Sigmoid colon (tissue), 7 donors: Measurements from ENCODE around the gene C19orf12. TPM values are rescaled to one million over a fixed set of nuclear protein-coding genes. Genes with fewer than 3 reads are reported as not detected.

Experiments used
- DNase-seq: peaks from one replicate; pipeline ENCODE4 v3.0.0-alpha.2; 2019
- H3K27ac ChIP-seq, 4 donors: fragments of 200-600 bp; sonication (generic); one replicate each; pipeline ENCODE4 v1.5.1; 2016 to 2019; ENCODE audit warnings: mild to moderate bottlenecking in 1 of 4
- H3K27me3 ChIP-seq, 3 donors: fragments of 200-600 bp; sonication (generic); one replicate each; pipeline ENCODE4 v1.5.1; 2019; ENCODE audit warnings: mild to moderate bottlenecking in 1 of 3
- H3K36me3 ChIP-seq, 4 donors: fragments of 200-600 bp; sonication (generic); one replicate each; pipeline ENCODE4 v1.5.1; 2016 to 2019
- H3K4me1 ChIP-seq, 4 donors: fragments of 200-600 bp; sonication (generic); one replicate each; pipeline ENCODE4 v1.5.1; 2017 to 2019
- H3K4me3 ChIP-seq, 4 donors: fragments of 200-600 bp; sonication (generic); one replicate each; pipeline ENCODE4 v1.5.1; 2017 to 2019; ENCODE audit warnings: mild to moderate bottlenecking in 2 of 4, moderate library complexity in 1 of 4
- H3K9me3 ChIP-seq, 4 donors: fragments of 200-600 bp in 3 of 4; sonication (generic) in 3 of 4; one replicate each; pipeline versions ENCODE4 v1.5.1 to v1.6.1; 2013 to 2019
- EP300 ChIP-seq, 4 donors: sonication (generic); formaldehyde crosslinking; IDR thresholded peaks; one replicate each; pipeline ENCODE4 v1.6.1; 2017; ENCODE audit warnings: antibody characterized with exemption in 4 of 4
- POLR2A ChIP-seq, 2 donors: fragments of 450-650 bp; IDR thresholded peaks; one replicate each; pipeline ENCODE4 v1.6.1; 2016; ENCODE audit warnings: antibody characterized with exemption in 2 of 2, mild to moderate bottlenecking in 2 of 2, moderate library complexity in 2 of 2
- POLR2AphosphoS5 ChIP-seq, 4 donors: sonication (generic); formaldehyde crosslinking; IDR thresholded peaks; one replicate each; pipeline ENCODE4 v1.6.1; 2017; ENCODE audit warnings: antibody characterized with exemption in 4 of 4
- WGBS, 2 donors: extraction: QIAGEN DNeasy Blood & Tissue Kit; methylation state at CpG; one replicate each; pipeline ENCODE4 v1.1.7; 2013; 5-methylcytosine and 5-hydroxymethylcytosine counted together
- intact Hi-C: fragments of 100-400 bp; cut with DNase I; formaldehyde crosslinking; loops from one replicate; pipeline ENCODE4 v1.15.1; 2023
- polyA plus RNA-seq, 3 donors: library from polyadenylated mRNA; stranded (reverse); fragments of 200-250 nt; gene quantifications; one replicate each; pipeline ENCODE4 v1.2.3, GENCODE V29; 2013
- total RNA-seq, 4 donors: library from RNA; depleted of rRNA; stranded (reverse); fragments of >200 nt; gene quantifications; one replicate each; pipeline ENCODE4 v1.1.0, GENCODE V29; 2016
- TF ChIP-seq, protein P1 (sequence below), 4 experiments: fragments of 450-650 bp in 3 of 4; fragments of 200-600 bp in 1 of 4; IDR thresholded peaks; one replicate each; pipeline ENCODE4 v1.5.1; 2016 to 2019; ENCODE audit warnings: antibody characterized with exemption in 4 of 4, mild to moderate bottlenecking in 3 of 4, moderate library complexity in 2 of 4
- donor health status: healthy with polysubstance abuse.
- donor health status: Bipolar disorder and iron deficiency.
- donor health status: healthy.

The C19orf12 gene
- total and polyA plus RNA-seq, 7 donors = 13.2 to 36.0 (median 32.1) TPM

DNA sequence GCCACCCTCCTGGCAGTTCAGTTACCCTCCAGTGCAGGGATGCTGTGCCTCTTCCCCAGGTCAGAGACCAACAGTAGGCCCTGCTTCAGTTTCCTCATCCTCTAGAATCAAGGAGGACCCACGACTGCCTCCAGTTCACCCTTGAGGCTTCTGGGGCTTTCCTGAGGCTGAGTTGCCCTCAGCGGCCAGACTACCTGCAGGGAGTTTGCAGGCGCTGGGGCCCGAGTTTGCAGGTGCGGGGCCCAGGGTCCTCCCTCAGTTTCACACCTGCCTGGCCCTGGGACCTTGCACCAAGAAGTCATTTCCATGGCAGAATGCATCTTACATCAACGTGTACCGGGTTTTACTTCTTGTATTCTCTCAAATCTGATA lies 38.9 kb upstream of the C19orf12 start:
- no peak overlapping the region for H3K4me3 ChIP-seq
- intact Hi-C loops = no loop called here
- no peaks in the 10 kb centered on the region for H3K9me3 ChIP-seq
- H3K27ac ChIP-seq = no peak overlapping the region
- H3K36me3 ChIP-seq = no peaks in the 10 kb centered on the region
- peaks cover 0 to 10% (median 0%) of the 10 kb centered on the region in 3 donors for H3K27me3 ChIP-seq
- 75 to 83% methylated on average over 7 of the region's 7 CpGs for WGBS, 2 donors
- no peaks in the 10 kb centered on the region for H3K4me1 ChIP-seq
- DNase-seq = no peak
- TF ChIP-seq EP300 (IDR thresholded peaks at IDR 0.05) (no peak), POLR2A (IDR thresholded peaks at IDR 0.05) (no peak), POLR2AphosphoS5 (IDR thresholded peaks at IDR 0.05) (no peak)
- TF ChIP-seq, protein P1, sequence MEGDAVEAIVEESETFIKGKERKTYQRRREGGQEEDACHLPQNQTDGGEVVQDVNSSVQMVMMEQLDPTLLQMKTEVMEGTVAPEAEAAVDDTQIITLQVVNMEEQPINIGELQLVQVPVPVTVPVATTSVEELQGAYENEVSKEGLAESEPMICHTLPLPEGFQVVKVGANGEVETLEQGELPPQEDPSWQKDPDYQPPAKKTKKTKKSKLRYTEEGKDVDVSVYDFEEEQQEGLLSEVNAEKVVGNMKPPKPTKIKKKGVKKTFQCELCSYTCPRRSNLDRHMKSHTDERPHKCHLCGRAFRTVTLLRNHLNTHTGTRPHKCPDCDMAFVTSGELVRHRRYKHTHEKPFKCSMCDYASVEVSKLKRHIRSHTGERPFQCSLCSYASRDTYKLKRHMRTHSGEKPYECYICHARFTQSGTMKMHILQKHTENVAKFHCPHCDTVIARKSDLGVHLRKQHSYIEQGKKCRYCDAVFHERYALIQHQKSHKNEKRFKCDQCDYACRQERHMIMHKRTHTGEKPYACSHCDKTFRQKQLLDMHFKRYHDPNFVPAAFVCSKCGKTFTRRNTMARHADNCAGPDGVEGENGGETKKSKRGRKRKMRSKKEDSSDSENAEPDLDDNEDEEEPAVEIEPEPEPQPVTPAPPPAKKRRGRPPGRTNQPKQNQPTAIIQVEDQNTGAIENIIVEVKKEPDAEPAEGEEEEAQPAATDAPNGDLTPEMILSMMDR (IDR thresholded peaks at IDR 0.05) = no peak

DNA sequence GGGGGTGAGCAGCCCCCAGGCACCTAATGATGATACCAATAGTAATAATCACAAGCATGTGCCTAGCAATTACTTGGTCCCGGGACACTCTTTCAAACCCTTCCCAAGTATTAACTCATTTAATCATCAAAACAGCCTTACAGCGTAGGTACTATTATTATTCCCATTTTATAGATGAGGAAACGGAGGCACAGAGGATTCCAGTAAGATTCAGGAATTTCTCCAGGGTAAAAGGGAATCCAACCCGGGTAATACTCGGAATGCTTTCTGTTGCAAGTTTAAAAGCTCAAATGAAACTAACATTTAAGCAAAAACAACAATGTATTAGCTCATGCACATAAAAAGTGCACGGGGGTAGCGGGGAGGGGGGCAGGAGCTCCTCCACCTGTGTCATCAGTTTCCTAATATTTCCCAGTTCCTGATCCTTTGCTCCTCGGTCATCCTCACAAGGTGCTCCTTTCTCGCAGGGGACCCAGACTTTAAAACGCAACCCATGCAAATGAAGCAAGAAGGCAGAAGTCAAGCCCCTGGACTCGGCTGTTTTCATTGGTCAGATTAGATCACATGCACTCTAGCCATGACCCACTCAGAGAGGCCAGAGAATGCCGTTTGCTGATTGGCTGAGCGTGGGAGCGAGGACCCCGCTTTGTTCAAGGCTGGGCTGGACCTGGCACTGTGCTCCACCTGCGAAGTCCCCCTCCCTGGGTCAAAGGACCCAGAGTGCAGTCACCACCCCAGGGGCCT lies 38.3 kb upstream of the C19orf12 start:
- WGBS, 2 donors = 87 to 92% methylated on average over 16 of the region's 16 CpGs
- no peak for TF ChIP-seq EP300 (IDR thresholded peaks at IDR 0.05)
- TF ChIP-seq, protein P1 (IDR thresholded peaks at IDR 0.05) = no peak
- TF ChIP-seq POLR2AphosphoS5 (IDR thresholded peaks at IDR 0.05) = no peak

DNA sequence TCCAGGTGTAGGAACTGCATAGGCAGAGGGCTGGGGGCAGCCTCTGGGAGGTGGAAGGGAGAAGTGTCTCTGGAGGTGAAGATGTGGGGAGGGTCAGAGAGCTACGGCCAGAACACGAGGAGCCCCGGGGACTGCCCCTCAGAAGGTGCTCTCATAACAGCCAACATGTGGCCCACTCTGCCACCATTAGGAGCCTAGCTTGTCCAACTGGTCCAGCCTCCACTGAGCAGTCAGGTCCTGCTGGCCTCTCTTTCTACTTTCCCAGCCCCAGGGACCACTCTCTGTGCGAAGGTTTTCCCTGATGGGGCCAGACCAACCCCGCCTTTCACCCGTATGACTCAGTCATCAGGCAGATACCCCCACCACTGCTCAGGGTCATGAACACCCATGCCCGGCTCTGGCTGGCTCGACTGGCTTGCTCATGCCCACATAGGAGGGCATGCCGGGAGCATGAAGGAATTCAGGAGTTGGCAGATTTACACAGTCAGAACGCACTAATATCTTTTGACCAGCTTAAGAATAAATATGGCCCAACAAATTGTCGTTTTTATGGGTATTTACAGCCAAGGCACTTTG lies 37.5 kb upstream of the C19orf12 start:
- DNase-seq = no peak
- Histone ChIP-seq H3K4me3 (no peak overlapping the region), H3K27me3 (peaks cover 0 to 10% (median 0%) of the 10 kb centered on the region in 3 donors), H3K36me3 (no peaks in the 10 kb centered on the region), H3K4me1 (no peaks in the 10 kb centered on the region), H3K9me3 (no peaks in the 10 kb centered on the region), H3K27ac (no peak overlapping the region)
- intact Hi-C loops = no loop called here
- WGBS, 2 donors = 70 to 79% methylated on average over 11 of the region's 11 CpGs
- TF ChIP-seq, protein P1 (IDR thresholded peaks at IDR 0.05) = no peak

More for the DNA sequence above, 38.3 kb upstream of the C19orf12 start:
- no peak overlapping the region for H3K4me3 ChIP-seq
- peaks cover 0 to 10% (median 0%) of the 10 kb centered on the region in 3 donors for H3K27me3 ChIP-seq
- H3K9me3 ChIP-seq = no peaks in the 10 kb centered on the region
- H3K27ac ChIP-seq = no peak overlapping the region
- H3K4me1 ChIP-seq = no peaks in the 10 kb centered on the region
- intact Hi-C loops = no loop called here
- no peak for DNase-seq
- no peaks in the 10 kb centered on the region for H3K36me3 ChIP-seq

DNA sequence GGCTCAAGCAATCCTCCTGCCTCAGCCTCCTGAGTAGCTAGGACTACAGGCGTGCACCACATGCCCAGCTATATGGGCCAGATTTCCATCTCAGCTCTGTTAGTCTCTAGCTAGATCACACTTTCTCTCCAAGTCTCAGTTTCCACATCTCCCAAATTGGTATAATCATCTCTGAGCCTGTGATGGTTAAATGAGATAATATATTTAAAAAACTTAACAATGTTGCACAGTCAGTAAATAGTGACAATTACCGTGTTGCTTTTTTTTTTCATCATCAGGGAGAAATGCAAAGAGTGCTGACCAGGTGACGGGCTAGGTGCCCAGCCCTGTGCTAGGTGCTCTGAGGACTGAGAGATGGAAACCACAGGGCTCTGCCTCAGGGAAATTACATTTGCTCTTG lies 36.9 kb upstream of the C19orf12 start:
- intact Hi-C loops = no loop called here
- 85 to 92% methylated on average over 3 of the region's 3 CpGs for WGBS, 2 donors
- no peaks in the 10 kb centered on the region for H3K36me3 ChIP-seq
- H3K4me1 ChIP-seq = no peaks in the 10 kb centered on the region
- DNase-seq = no peak
- no peak overlapping the region for H3K4me3 ChIP-seq
- TF ChIP-seq POLR2AphosphoS5 (IDR thresholded peaks at IDR 0.05) (no peak), EP300 (IDR thresholded peaks at IDR 0.05) (no peak), POLR2A (IDR thresholded peaks at IDR 0.05) (no peak)
- no peaks in the 10 kb centered on the region for H3K9me3 ChIP-seq
- H3K27me3 ChIP-seq = peaks cover 0 to 10% (median 0%) of the 10 kb centered on the region in 3 donors
- H3K27ac ChIP-seq = no peak overlapping the region

DNA sequence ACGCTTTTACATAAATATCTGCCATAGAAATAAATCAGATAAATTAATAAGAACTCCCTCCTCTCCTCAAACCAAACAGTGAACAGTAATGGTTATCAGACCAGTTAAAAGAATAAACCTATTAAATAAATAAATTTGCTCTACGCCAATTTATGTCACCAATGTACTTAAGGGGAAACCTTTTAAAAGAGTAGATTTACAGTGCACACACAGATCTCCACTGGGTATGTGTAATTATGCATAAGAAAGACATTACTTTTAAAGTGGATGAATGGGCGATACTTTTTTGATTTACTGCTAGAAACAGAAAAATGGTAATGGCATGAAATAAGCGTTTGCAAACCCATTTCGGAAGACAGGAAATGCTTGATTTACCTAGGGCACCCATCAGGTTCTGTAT lies 34.9 kb upstream of the C19orf12 start:
- H3K27ac ChIP-seq = no peak overlapping the region
- TF ChIP-seq, protein P1 (IDR thresholded peaks at IDR 0.05) = no peak
- TF ChIP-seq POLR2AphosphoS5 (IDR thresholded peaks at IDR 0.05) (no peak), EP300 (IDR thresholded peaks at IDR 0.05) (no peak), POLR2A (IDR thresholded peaks at IDR 0.05) (no peak)
- H3K27me3 ChIP-seq = peaks cover 0 to 10% (median 0%) of the 10 kb centered on the region in 3 donors
- H3K4me1 ChIP-seq = no peaks in the 10 kb centered on the region
- 86 to 88% methylated on average over 5 of the region's 5 CpGs for WGBS, 2 donors
- intact Hi-C loops = no loop called here
- H3K36me3 ChIP-seq = no peaks in the 10 kb centered on the region
- no peak overlapping the region for H3K4me3 ChIP-seq
- no peaks in the 10 kb centered on the region for H3K9me3 ChIP-seq
- DNase-seq = no peak
